GM12878 (cell line): ENCODE results near the gene MAST4. TPM values are rescaled to one million over a fixed set of nuclear protein-coding genes. Genes with fewer than 3 reads are reported as not detected.

Experiments
- ATAC-seq: fragments of 200-7000 bp; cut with Tn5 transposase; 3 replicates; pipeline ENCODE4 v1.9.1; 2020; ENCODE audit warnings: mild to moderate bottlenecking, moderate library complexity
- BruUV-seq: library from RNA; stranded (reverse); fragments of 400-500 nt; replicated peaks from 2 replicates; lab custom pipeline; 2021; lab: Mats Ljungman, UMichigan
- CTCF ChIA-PET: fragments of 300-600 bp; sonication (Branson Sonifier 250); formaldehyde crosslinking; extraction: SDS; loops from one replicate; lab custom pipeline; 2021; ENCODE audit warnings: inconsistent platforms; lab: Yijun Ruan, JAX
- POLR2A ChIA-PET: fragments of 350-600 bp; formaldehyde crosslinking; extraction: SDS; loops from one replicate; lab custom pipeline; 2021; ENCODE audit warnings: inconsistent platforms; lab: Charles Lee
- RAD21 ChIA-PET: fragments of 300-600 bp; sonication (Branson Sonifier 250); formaldehyde crosslinking; loops from one replicate; lab custom pipeline; 2023; ENCODE audit warnings: antibody characterized with exemption; ENCODE audit not compliant: unreplicated experiment; lab: Charles Lee
- SMC1A ChIA-PET: fragments of 300-600 bp; sonication (Branson Sonifier 250); formaldehyde crosslinking; loops from one replicate; lab custom pipeline; 2023; ENCODE audit not compliant: unreplicated experiment, uncharacterized antibody; lab: Charles Lee
- DNase-seq: peaks from one replicate; pipeline ENCODE4 v3.0.0-alpha.2; 2011; ENCODE audit warnings: low read depth, low spot score
- FAIRE-seq: peaks from 3 replicates; lab custom pipeline; 2011; peaks lifted over from hg19 to GRCh38; lab: Jason Lieb, UNC
- H2AFZ ChIP-seq: 2 replicates; pipeline ENCODE4 v1.6.0; 2011; ENCODE audit warnings: low read depth, low read length, control low read depth; ENCODE audit not compliant: control insufficient read depth
- H3K27ac ChIP-seq: 2 replicates; pipeline ENCODE4 v1.5.1; 2011; ENCODE audit warnings: control low read depth; ENCODE audit not compliant: control insufficient read depth, insufficient read depth
- H3K27me3 ChIP-seq, 2 experiments: replicated peaks in 1 of 2; 2 replicates each; pipeline versions ENCODE4 v1.6.0 to v1.6.1; 2011; ENCODE audit warnings: low read length in 1 of 2; ENCODE audit not compliant: control insufficient read depth in 2 of 2, insufficient read depth in 2 of 2
- H3K36me3 ChIP-seq, 2 experiments: 2 replicates each; pipeline ENCODE4 v1.5.1; 2011; ENCODE audit warnings: low read length in 1 of 2; ENCODE audit not compliant: control insufficient read depth in 2 of 2, insufficient read depth in 2 of 2
- H3K4me1 ChIP-seq: 2 replicates; pipeline ENCODE4 v1.6.1; 2011; ENCODE audit warnings: mild to moderate bottlenecking, low read length, moderate library complexity, mixed read lengths; ENCODE audit not compliant: control insufficient read depth, insufficient read depth
- H3K4me2 ChIP-seq: 2 replicates; pipeline ENCODE4 v1.6.0; 2011; ENCODE audit warnings: control low read depth; ENCODE audit not compliant: control insufficient read depth, insufficient read depth
- H3K4me3 ChIP-seq: fragments of 200-600 bp; sonication (generic); 2 replicates; pipeline ENCODE4 v1.5.1; 2016
- H3K79me2 ChIP-seq: 2 replicates; pipeline ENCODE4 v1.6.0; 2011; ENCODE audit warnings: low read length; ENCODE audit not compliant: control insufficient read depth, insufficient read depth
- H3K9ac ChIP-seq: 2 replicates; pipeline ENCODE4 v1.8.0; 2011; ENCODE audit warnings: low read length, control low read depth, mixed read lengths; ENCODE audit not compliant: control insufficient read depth, insufficient read depth
- H3K9me3 ChIP-seq: replicated peaks from 3 replicates; pipeline ENCODE4 v1.5.1; 2011; ENCODE audit warnings: mild to moderate bottlenecking, low read length; ENCODE audit not compliant: control insufficient read depth, insufficient read depth
- H4K20me1 ChIP-seq: 2 replicates; pipeline ENCODE4 v1.6.0; 2011; ENCODE audit not compliant: control insufficient read depth, insufficient read depth
- BHLHE40 ChIP-seq, 2 experiments: fragments of 450-650 bp in 1 of 2; IDR thresholded peaks; 2 replicates each; pipeline ENCODE4 v1.6.1; 2011 to 2017; ENCODE audit warnings: low read depth in 2 of 2, borderline replicate concordance in 1 of 2, improper control_type of control experiment in 1 of 2, low read length in 1 of 2, mild to moderate bottlenecking in 1 of 2
- CBFB ChIP-seq: IDR thresholded peaks from 2 replicates; pipeline ENCODE4 v1.6.1; 2016; ENCODE audit warnings: antibody characterized with exemption, low read depth
- EED ChIP-seq: sonication (generic); IDR thresholded peaks from 2 replicates; pipeline ENCODE4 v1.6.1; 2016; ENCODE audit warnings: antibody characterized with exemption, low read depth
- FOXM1 ChIP-seq: IDR thresholded peaks from 2 replicates; pipeline ENCODE4 v1.6.1; 2012; ENCODE audit warnings: low read depth, mild to moderate bottlenecking, inconsistent platforms, low read length, moderate library complexity
- HDAC2 ChIP-seq: fragments of 200-600 bp; sonication (generic); IDR thresholded peaks from 2 replicates; pipeline ENCODE4 v1.6.1; 2017
- IKZF2 ChIP-seq, 2 experiments: fragments of 450-650 bp; IDR thresholded peaks; 2 replicates each; pipeline ENCODE4 v1.6.1; 2017; ENCODE audit warnings: mild to moderate bottlenecking in 2 of 2, moderate library complexity in 2 of 2
- JUNB ChIP-seq: IDR thresholded peaks from 2 replicates; pipeline ENCODE4 v1.6.1; 2016; ENCODE audit warnings: antibody characterized with exemption, mild to moderate bottlenecking
- MEF2A ChIP-seq: IDR thresholded peaks from 2 replicates; pipeline ENCODE4 v1.6.1; 2011; ENCODE audit warnings: low read depth, mild to moderate bottlenecking, low read length, moderate library complexity; ENCODE audit not compliant: insufficient read depth
- NFIC ChIP-seq: IDR thresholded peaks from 2 replicates; pipeline ENCODE4 v1.6.1; 2012; ENCODE audit warnings: low read depth, mild to moderate bottlenecking, inconsistent platforms, low read length, moderate library complexity
- PML ChIP-seq: IDR thresholded peaks from 2 replicates; pipeline ENCODE4 v1.6.1; 2012; ENCODE audit warnings: low read length, inconsistent platforms
- RUNX3 ChIP-seq: IDR thresholded peaks from 2 replicates; pipeline ENCODE4 v1.6.1; 2012; ENCODE audit warnings: low read length, inconsistent platforms
- SPI1 ChIP-seq: IDR thresholded peaks from 2 replicates; pipeline ENCODE4 v1.6.1; 2011; ENCODE audit warnings: low read depth, mild to moderate bottlenecking, low read length, moderate library complexity, borderline replicate concordance; ENCODE audit not compliant: insufficient read depth
- SREBF2 ChIP-seq: IDR thresholded peaks from 2 replicates; pipeline ENCODE4 v1.6.1; 2012; ENCODE audit warnings: mild to moderate bottlenecking, low read length
- TCF12 ChIP-seq: IDR thresholded peaks from 2 replicates; pipeline ENCODE4 v1.6.1; 2011; ENCODE audit warnings: low read depth, mild to moderate bottlenecking, low read length
- ZBED1 ChIP-seq: IDR thresholded peaks from 2 replicates; pipeline ENCODE4 v1.6.1; 2016; ENCODE audit warnings: borderline replicate concordance
- WGBS: methylation state at CpG from one replicate; pipeline ENCODE4 v1.1.6; 2016; ENCODE audit warnings: low lambda C conversion rate; ENCODE audit not compliant: insufficient replicate concordance, insufficient coverage; ENCODE audit errors: missing lambda C conversion rate; 5-methylcytosine and 5-hydroxymethylcytosine counted together
- in situ Hi-C: fragments of 300-500 bp; cut with MboI; formaldehyde crosslinking; loops from 9 replicates; pipeline ENCODE4 v1.14.3; 2018; ENCODE audit warnings: mixed read lengths
- intact Hi-C: fragments of 100-400 bp; cut with micrococcal nuclease; formaldehyde crosslinking; loops from one replicate; pipeline ENCODE4 v1.14.2; 2022; ENCODE audit not compliant: unreplicated experiment
- polyA plus RNA-seq, 11 experiments: library from polyadenylated mRNA; depleted of rRNA in 4 of 11; unstranded in 6 of 11; stranded (reverse) in 5 of 11; fragments of >200 nt; fragmentation: Nextera tagmentation in 4 of 11; fragmentation: Illumina TruSeq in 1 of 11; extraction: Ambion mirVana in 4 of 11; extraction: Trizol in 1 of 11; gene quantifications; 1 replicate in 1 of 11; 2 replicates in 10 of 11; pipeline versions ENCODE4 v1.2.1 to v1.2.3, GENCODE V29; 2011 to 2016; ENCODE audit warnings: inconsistent platforms in 2 of 11, missing spikeins in 2 of 11, low read depth in 1 of 11
- total RNA-seq, 4 experiments: library from RNA; depleted of rRNA in 3 of 4; stranded (reverse); fragments of >200 nt in 3 of 4; fragmentation: Illumina TruSeq in 1 of 4; extraction: Trizol in 1 of 4; gene quantifications; 2 replicates each; pipeline versions ENCODE4 v1.2.1 to v1.2.3, GENCODE V29; 2013 to 2021

MAST4 gene
- total and polyA plus RNA-seq, 10 of the 15 experiments (the other 5 are each of a cell fraction or from before 2014, with no cell fraction given) = 0.02 to 1.6 (median 0.29) TPM; not detected in 1

DNA sequence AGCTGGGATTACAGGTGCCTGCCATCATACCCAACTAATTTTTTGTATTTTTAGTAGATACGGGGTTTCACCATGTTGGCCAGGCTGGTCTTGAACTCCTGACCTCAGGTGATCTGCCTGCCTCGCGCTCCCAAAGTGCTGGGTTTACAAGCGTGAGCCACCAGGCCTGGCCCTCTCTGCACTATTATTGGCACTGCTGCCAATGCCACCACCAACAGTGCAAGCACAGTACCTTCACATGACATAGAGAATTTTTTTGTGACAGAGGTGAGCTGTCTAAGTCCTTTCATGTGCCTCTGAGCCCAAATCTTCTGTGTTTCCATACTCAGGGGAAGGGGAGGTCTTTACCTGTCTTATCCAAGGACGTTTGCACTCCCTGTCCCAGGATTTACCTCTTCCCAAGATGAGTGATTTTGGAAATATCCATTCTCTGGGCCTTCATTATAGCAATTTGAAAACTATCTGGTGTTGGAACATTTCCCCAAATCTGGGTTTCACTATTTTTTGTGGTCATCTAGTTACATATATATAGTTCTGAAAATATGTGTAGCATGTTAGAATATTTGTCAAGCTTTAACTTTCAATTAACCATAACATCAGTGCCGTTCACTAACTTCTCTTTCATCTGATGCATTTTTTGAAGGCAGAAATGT, 605.8 kb downstream of the MAST4 start:
- peaks cover 75% of the 10 kb centered on the region for H3K4me1 ChIP-seq
- no peak overlapping the region for H2AFZ ChIP-seq
- no peaks in the 10 kb centered on the region; a peak in 1 of 4 replicates for H3K27me3 ChIP-seq
- no peaks in the 10 kb centered on the region for H3K36me3 ChIP-seq
- SMC1A ChIA-PET = interaction anchor here (0.9 to 1.8 kb wide), 3 partner anchors 13 to 35 kb away, joined by 3 to 4 read pairs (median 4); no protein-coding TSS in a partner anchor
- CTCF ChIA-PET = interaction anchor here (2.9 to 10.0 kb wide), 2 partner anchors 35 to 45 kb away, joined by 17 to 137 read pairs; no protein-coding TSS in a partner anchor
- POLR2A ChIA-PET = no interaction called here
- intact Hi-C loops = loop anchor here (10.0 kb wide), 2 partner anchors 137 to 357 kb away; no protein-coding TSS in a partner anchor
- FAIRE-seq (no peak), ATAC-seq (peak; percentile 38), DNase-seq (no peak)
- H3K4me3 ChIP-seq = no peak overlapping the region
- WGBS = 32% methylated on average over 6 of the region's 6 CpGs
- no peak for TF ChIP-seq TCF12
- no peak for TF ChIP-seq HDAC2
- TF ChIP-seq SPI1 = 0 out of 2 replicates have a peak, but pooled peaks have one; percentile 14
- TF ChIP-seq PML = no peak
- TF ChIP-seq MEF2A = 0 out of 2 replicates have a peak, but pooled peaks have one; percentile 10
- TF ChIP-seq BHLHE40 (IDR thresholded peaks at IDR 0.05; ENCODE audit: borderline replicate concordance in 1 of 2, low read depth in 2 of 2, low read length in 1 of 2) = no peak
- no peak for TF ChIP-seq ZBED1
- TF ChIP-seq SREBF2 = no peak
- peak; percentile 77; the same call in 1 of the 2 replicates for TF ChIP-seq EED
- 0 out of 2 replicates have a peak, but pooled peaks have one; percentile 38 for TF ChIP-seq FOXM1
- no peak for TF ChIP-seq CBFB
- peak; percentile 71; the same call in 1 of the 2 replicates for TF ChIP-seq NFIC
- TF ChIP-seq JUNB = peak; percentile 54; the same call in 1 of the 2 replicates
- TF ChIP-seq IKZF2 (IDR thresholded peaks at IDR 0.05) = peak; percentile 40 to 52; a peak in 3 of 4 replicates
- peak; percentile 75; the same call in 1 of the 2 replicates for TF ChIP-seq RUNX3
- no peak overlapping the region; the same call in none of the 2 replicates for H3K9ac ChIP-seq
- peak overlapping the region; percentile 61 for H3K4me2 ChIP-seq
- in situ Hi-C loops = loop anchor here (25.0 kb wide), 1 partner anchor 390 kb away; no protein-coding TSS in a partner anchor
- no peaks in the 10 kb centered on the region; the same call in 1 of the 3 replicates for H3K9me3 ChIP-seq
- no peaks in the 10 kb centered on the region for H3K79me2 ChIP-seq
- RAD21 ChIA-PET = interaction anchor here (1.1 to 1.3 kb wide), 3 partner anchors 9 to 35 kb away, joined by 3 to 6 read pairs (median 5); no protein-coding TSS in a partner anchor
- no TSS peak for BruUV-seq
- H3K27ac ChIP-seq = peak overlapping the region; percentile 35; the same call in 1 of the 2 replicates
- no peaks in the 10 kb centered on the region for H4K20me1 ChIP-seq
